Dermis microvascular lymphatic vessel endothelial cell (primary cell): ENCODE results near the gene HDAC4. TPM values are rescaled to one million over a fixed set of nuclear protein-coding genes. Genes with fewer than 3 reads are reported as not detected.

Source experiments
- DNase-seq, 2 donors: peaks; one replicate each; pipeline versions ENCODE4 v3.0.0 to v3.0.0-alpha.2; 2010; ENCODE audit warnings: low read depth in 2 of 2
- total RNA-seq: library from RNA; depleted of rRNA; stranded (reverse); fragments of >200 nt; gene quantifications from 2 replicates; pipeline ENCODE4 v1.2.1, GENCODE V29; 2014

Gene HDAC4
- total RNA-seq, 1 donor from 2014 or later, result 10.4 TPM

GRCh38 chr2:239001794-239002193 lies 399.0 kb downstream of the HDAC4 start:
- no peak for DNase-seq

GRCh38 chr2:239000500-239001073 lies 400.2 kb downstream of the HDAC4 start:
- no peak for DNase-seq

- no peak for DNase-seq
Measured at GRCh38 chr2:239000089-239000488, 400.7 kb downstream of the HDAC4 start.

- no peak for DNase-seq
Measured at GRCh38 chr2:238999291-238999741, 401.5 kb downstream of the HDAC4 start.

GRCh38 chr2:238998801-238999200 lies 402.0 kb downstream of the HDAC4 start:
- DNase-seq, result no peak
